ENCODE results near the gene CCNL2. TPM values are rescaled to one million over a fixed set of nuclear protein-coding genes. Genes with fewer than 3 reads are reported as not detected.

Gene CCNL2
- polyA plus RNA-seq, 2 of the 4 experiments (the other 2 are of a cell fraction) = 85.5 to 111 TPM

DNA sequence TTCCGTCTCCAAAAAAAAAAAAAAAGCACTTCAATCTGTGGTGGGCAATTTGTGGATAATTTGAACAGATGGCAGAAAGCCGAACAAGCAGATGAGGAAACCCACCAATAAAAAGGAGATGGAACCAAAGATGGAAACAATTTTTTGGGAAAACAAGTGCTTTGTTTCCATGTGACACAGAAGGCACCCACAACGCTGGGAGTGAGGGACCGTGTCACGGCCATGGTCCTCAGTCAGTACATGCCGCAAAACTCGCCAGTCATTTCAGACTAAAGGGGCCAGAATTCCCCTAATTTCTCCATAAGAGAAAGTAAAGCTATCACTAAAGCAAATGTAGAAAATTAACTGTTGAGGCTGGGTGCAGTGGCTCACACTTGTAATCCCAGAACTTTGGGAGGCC, 5.0 kb downstream of the CCNL2 start:
- no peak overlapping the region for H3K4me3 ChIP-seq
- ChIA-PET CTCF (interaction anchor here (1.6 to 1.9 kb wide), 2 partner anchors 22 to 47 kb away, joined by 4 to 5 read pairs; no protein-coding TSS in a partner anchor), POLR2A (no interaction called here)
- no peak for ATAC-seq
- WGBS (ENCODE audit: missing lambda C conversion rate) = 95% methylated on average over 7 of the region's 7 CpGs
- DNase-seq (ENCODE audit: low read depth in 1 of 2, low spot score in 1 of 2) = no peak
- H3K4me2 ChIP-seq = no peak overlapping the region
- TF ChIP-seq ESRRA (IDR thresholded peaks at IDR 0.05; ENCODE audit: borderline replicate concordance, low read length) = no peak
- TF ChIP-seq EHF (CRISPR knock-in tag; IDR thresholded peaks at IDR 0.05) = no peak
- TF ChIP-seq RARB (CRISPR knock-in tag; IDR thresholded peaks at IDR 0.05) = no peak
- TF ChIP-seq, protein P1, sequence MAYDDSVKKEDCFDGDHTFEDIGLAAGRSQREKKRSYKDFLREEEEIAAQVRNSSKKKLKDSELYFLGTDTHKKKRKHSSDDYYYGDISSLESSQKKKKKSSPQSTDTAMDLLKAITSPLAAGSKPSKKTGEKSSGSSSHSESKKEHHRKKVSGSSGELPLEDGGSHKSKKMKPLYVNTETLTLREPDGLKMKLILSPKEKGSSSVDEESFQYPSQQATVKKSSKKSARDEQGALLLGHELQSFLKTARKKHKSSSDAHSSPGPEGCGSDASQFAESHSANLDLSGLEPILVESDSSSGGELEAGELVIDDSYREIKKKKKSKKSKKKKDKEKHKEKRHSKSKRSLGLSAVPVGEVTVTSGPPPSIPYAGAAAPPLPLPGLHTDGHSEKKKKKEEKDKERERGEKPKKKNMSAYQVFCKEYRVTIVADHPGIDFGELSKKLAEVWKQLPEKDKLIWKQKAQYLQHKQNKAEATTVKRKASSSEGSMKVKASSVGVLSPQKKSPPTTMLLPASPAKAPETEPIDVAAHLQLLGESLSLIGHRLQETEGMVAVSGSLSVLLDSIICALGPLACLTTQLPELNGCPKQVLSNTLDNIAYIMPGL (CRISPR knock-in tag; IDR thresholded peaks at IDR 0.05; ENCODE audit: borderline replicate concordance) = no peak
- TF ChIP-seq GATA3 (IDR thresholded peaks at IDR 0.05; ENCODE audit: borderline replicate concordance) = no peak
- TF ChIP-seq FOXS1 (CRISPR knock-in tag; IDR thresholded peaks at IDR 0.05) = no peak
- TF ChIP-seq SREBF2 (IDR thresholded peaks at IDR 0.05) = no peak
- TF ChIP-seq POLR2AphosphoS2 (conservative IDR thresholded peaks at IDR 0.05; ENCODE audit: low read length) = no peak
- TF ChIP-seq, protein P2, sequence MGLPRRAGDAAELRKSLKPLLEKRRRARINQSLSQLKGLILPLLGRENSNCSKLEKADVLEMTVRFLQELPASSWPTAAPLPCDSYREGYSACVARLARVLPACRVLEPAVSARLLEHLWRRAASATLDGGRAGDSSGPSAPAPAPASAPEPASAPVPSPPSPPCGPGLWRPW (IDR thresholded peaks at IDR 0.05) = no peak
- TF ChIP-seq BHLHE40 (IDR thresholded peaks at IDR 0.05; ENCODE audit: low read depth, low read length) = no peak
- TF ChIP-seq CBX8 (IDR thresholded peaks at IDR 0.05) = no peak
- TF ChIP-seq ZFP36 (IDR thresholded peaks at IDR 0.05; ENCODE audit: borderline replicate concordance, partially characterized antibody) = no peak
- TF ChIP-seq, protein P3, sequence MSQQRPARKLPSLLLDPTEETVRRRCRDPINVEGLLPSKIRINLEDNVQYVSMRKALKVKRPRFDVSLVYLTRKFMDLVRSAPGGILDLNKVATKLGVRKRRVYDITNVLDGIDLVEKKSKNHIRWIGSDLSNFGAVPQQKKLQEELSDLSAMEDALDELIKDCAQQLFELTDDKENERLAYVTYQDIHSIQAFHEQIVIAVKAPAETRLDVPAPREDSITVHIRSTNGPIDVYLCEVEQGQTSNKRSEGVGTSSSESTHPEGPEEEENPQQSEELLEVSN (IDR thresholded peaks at IDR 0.05; ENCODE audit: borderline replicate concordance, low read depth) = no peak
- no peak for TF ChIP-seq JUN (IDR thresholded peaks at IDR 0.05)
- TF ChIP-seq, protein P4, sequence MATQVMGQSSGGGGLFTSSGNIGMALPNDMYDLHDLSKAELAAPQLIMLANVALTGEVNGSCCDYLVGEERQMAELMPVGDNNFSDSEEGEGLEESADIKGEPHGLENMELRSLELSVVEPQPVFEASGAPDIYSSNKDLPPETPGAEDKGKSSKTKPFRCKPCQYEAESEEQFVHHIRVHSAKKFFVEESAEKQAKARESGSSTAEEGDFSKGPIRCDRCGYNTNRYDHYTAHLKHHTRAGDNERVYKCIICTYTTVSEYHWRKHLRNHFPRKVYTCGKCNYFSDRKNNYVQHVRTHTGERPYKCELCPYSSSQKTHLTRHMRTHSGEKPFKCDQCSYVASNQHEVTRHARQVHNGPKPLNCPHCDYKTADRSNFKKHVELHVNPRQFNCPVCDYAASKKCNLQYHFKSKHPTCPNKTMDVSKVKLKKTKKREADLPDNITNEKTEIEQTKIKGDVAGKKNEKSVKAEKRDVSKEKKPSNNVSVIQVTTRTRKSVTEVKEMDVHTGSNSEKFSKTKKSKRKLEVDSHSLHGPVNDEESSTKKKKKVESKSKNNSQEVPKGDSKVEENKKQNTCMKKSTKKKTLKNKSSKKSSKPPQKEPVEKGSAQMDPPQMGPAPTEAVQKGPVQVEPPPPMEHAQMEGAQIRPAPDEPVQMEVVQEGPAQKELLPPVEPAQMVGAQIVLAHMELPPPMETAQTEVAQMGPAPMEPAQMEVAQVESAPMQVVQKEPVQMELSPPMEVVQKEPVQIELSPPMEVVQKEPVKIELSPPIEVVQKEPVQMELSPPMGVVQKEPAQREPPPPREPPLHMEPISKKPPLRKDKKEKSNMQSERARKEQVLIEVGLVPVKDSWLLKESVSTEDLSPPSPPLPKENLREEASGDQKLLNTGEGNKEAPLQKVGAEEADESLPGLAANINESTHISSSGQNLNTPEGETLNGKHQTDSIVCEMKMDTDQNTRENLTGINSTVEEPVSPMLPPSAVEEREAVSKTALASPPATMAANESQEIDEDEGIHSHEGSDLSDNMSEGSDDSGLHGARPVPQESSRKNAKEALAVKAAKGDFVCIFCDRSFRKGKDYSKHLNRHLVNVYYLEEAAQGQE (IDR thresholded peaks at IDR 0.05) = no peak
- no peak for TF ChIP-seq HEYL (CRISPR knock-in tag; IDR thresholded peaks at IDR 0.05)
- no peak overlapping the region for H3K27ac ChIP-seq
- H3K9me3 ChIP-seq = no peaks in the 10 kb centered on the region
- FAIRE-seq = no peak
- peaks cover 8% of the 10 kb centered on the region for H3K4me1 ChIP-seq

DNA sequence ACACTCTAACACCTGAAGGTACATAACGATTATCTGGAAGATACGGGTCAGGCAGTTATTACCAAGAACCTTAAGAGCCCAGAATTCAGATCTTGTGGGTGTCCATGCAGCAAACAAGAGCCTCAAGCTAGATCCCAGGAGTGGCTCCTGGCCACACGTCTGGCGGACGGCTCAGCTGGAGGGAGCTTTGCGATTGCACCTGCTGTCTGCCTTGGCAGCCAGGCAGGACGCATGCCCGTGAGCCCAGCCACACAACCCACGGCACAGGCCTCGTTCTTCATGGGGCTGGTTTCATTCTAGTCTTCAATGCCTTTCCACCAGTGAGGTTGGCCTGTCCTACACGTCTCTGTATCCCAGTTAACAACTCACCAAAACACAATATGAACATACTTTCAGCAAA, 5.7 kb downstream of the CCNL2 start:
- FAIRE-seq (no peak), ATAC-seq (no peak), DNase-seq (ENCODE audit: low read depth in 1 of 2, low spot score in 1 of 2) (no peak)
- Histone ChIP-seq H3K27ac (no peak overlapping the region), H3K4me1 (peaks cover 8% of the 10 kb centered on the region), H3K4me3 (no peak overlapping the region), H3K9me3 (no peaks in the 10 kb centered on the region), H3K4me2 (no peak overlapping the region)
- CTCF ChIA-PET = interaction anchor here (1.9 to 2.7 kb wide), 2 partner anchors 9 to 21 kb away, joined by 5 to 13 read pairs; no protein-coding TSS in a partner anchor
- WGBS (ENCODE audit: missing lambda C conversion rate) = over 99% methylated on average over 11 of the region's 11 CpGs
- TF ChIP-seq EHF (CRISPR knock-in tag; IDR thresholded peaks at IDR 0.05) (no peak), CEBPB (IDR thresholded peaks at IDR 0.05) (no peak), CBX2 (IDR thresholded peaks at IDR 0.05; ENCODE audit: borderline replicate concordance, low read depth) (no peak), ZFP36 (IDR thresholded peaks at IDR 0.05; ENCODE audit: borderline replicate concordance, partially characterized antibody) (no peak), ESRRA (IDR thresholded peaks at IDR 0.05; ENCODE audit: borderline replicate concordance, low read length) (no peak), MAFK (IDR thresholded peaks at IDR 0.05; ENCODE audit: partially characterized antibody) (no peak), CHD2 (IDR thresholded peaks at IDR 0.05; ENCODE audit: low read length, partially characterized antibody) (no peak)
- TF ChIP-seq, protein P2 (IDR thresholded peaks at IDR 0.05) = no peak
- TF ChIP-seq, protein P5, sequence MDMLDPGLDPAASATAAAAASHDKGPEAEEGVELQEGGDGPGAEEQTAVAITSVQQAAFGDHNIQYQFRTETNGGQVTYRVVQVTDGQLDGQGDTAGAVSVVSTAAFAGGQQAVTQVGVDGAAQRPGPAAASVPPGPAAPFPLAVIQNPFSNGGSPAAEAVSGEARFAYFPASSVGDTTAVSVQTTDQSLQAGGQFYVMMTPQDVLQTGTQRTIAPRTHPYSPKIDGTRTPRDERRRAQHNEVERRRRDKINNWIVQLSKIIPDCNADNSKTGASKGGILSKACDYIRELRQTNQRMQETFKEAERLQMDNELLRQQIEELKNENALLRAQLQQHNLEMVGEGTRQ (IDR thresholded peaks at IDR 0.05) = no peak
- TF ChIP-seq, protein P6, sequence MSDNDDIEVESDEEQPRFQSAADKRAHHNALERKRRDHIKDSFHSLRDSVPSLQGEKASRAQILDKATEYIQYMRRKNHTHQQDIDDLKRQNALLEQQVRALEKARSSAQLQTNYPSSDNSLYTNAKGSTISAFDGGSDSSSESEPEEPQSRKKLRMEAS (IDR thresholded peaks at IDR 0.05) = no peak
- POLR2A ChIA-PET = no interaction called here
